Prostate gland (tissue), 2 donors: ENCODE measurements around the gene RNF126. TPM values are rescaled to one million over a fixed set of nuclear protein-coding genes. Genes with fewer than 3 reads are reported as not detected.

Source experiments
- DNase-seq: peaks from one replicate; pipeline ENCODE4 v3.0.0-alpha.2; 2019; ENCODE audit warnings: low spot score
- H3K27ac ChIP-seq, 2 donors: fragments of 200-600 bp; sonication (generic); 2 replicates each; pipeline ENCODE4 v1.5.1; 2017 to 2019
- H3K27me3 ChIP-seq: fragments of 200-600 bp; sonication (generic); replicated peaks from 2 replicates; pipeline ENCODE4 v1.5.1; 2019; ENCODE audit not compliant: insufficient read depth
- H3K36me3 ChIP-seq, 2 donors: fragments of 200-600 bp; sonication (generic); 1 replicate in 1 of 2; 2 replicates in 1 of 2; pipeline versions ENCODE4 v1.5.1 to v1.8.1; 2017 to 2019
- H3K4me1 ChIP-seq: fragments of 200-600 bp; sonication (generic); replicated peaks from 2 replicates; pipeline ENCODE4 v1.5.1; 2019
- H3K4me3 ChIP-seq, 2 donors: fragments of 200-600 bp; sonication (generic); 2 replicates each; pipeline ENCODE4 v1.5.1; 2017 to 2019
- H3K9me3 ChIP-seq: fragments of 200-600 bp; sonication (generic); 2 replicates; pipeline ENCODE4 v1.5.1; 2017
- POLR2A ChIP-seq: fragments of 450-650 bp; IDR thresholded peaks from one replicate; pipeline ENCODE4 v1.6.1; 2016; ENCODE audit warnings: antibody characterized with exemption, mild to moderate bottlenecking
- POLR2AphosphoS5 ChIP-seq: sonication (generic); formaldehyde crosslinking; IDR thresholded peaks from one replicate; pipeline ENCODE4 v1.6.1; 2017; ENCODE audit warnings: antibody characterized with exemption
- WGBS: methylation state at CpG from one replicate; pipeline ENCODE4 v1.1.5; 2018; 5-methylcytosine and 5-hydroxymethylcytosine counted together
- intact Hi-C: fragments of 100-400 bp; cut with DNase I; formaldehyde crosslinking; loops from one replicate; pipeline ENCODE4 v1.14.2; 2022
- total RNA-seq, 2 donors: library from RNA; depleted of rRNA; stranded (reverse); fragments of >200 nt; gene quantifications; one replicate each; pipeline ENCODE4 v1.1.0, GENCODE V29; 2016
- TF ChIP-seq, protein P1 (sequence below), 4 experiments: fragments of 200-600 bp in 2 of 4; fragments of 450-650 bp in 2 of 4; sonication (generic) in 2 of 4; IDR thresholded peaks; 1 replicate in 3 of 4; 2 replicates in 1 of 4; pipeline ENCODE4 v1.5.1; 2016 to 2019; ENCODE audit warnings: antibody characterized with exemption in 4 of 4, mild to moderate bottlenecking in 2 of 4, moderate library complexity in 2 of 4

The RNF126 gene
- total RNA-seq, 2 donors from 2014 or later, result 70.7 to 109 TPM

GRCh38 chr19:612941-613340 lies 50.1 kb downstream of the RNF126 start:
- Histone ChIP-seq H3K4me3 (no peak overlapping the region), H3K36me3 (no peaks in the 10 kb centered on the region), H3K27ac (no peak overlapping the region), H3K4me1 (no peaks in the 10 kb centered on the region), H3K27me3 (no peaks in the 10 kb centered on the region), H3K9me3 (no peaks in the 10 kb centered on the region)
- WGBS, result 90% methylated on average over 32 of the region's 33 CpGs
- intact Hi-C loops, result no loop called here
- no peak for DNase-seq
- TF ChIP-seq POLR2A, result no peak
- no peak for TF ChIP-seq POLR2AphosphoS5
- TF ChIP-seq, protein P1, sequence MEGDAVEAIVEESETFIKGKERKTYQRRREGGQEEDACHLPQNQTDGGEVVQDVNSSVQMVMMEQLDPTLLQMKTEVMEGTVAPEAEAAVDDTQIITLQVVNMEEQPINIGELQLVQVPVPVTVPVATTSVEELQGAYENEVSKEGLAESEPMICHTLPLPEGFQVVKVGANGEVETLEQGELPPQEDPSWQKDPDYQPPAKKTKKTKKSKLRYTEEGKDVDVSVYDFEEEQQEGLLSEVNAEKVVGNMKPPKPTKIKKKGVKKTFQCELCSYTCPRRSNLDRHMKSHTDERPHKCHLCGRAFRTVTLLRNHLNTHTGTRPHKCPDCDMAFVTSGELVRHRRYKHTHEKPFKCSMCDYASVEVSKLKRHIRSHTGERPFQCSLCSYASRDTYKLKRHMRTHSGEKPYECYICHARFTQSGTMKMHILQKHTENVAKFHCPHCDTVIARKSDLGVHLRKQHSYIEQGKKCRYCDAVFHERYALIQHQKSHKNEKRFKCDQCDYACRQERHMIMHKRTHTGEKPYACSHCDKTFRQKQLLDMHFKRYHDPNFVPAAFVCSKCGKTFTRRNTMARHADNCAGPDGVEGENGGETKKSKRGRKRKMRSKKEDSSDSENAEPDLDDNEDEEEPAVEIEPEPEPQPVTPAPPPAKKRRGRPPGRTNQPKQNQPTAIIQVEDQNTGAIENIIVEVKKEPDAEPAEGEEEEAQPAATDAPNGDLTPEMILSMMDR (IDR thresholded peaks at IDR 0.05), result no peak

DNA sequence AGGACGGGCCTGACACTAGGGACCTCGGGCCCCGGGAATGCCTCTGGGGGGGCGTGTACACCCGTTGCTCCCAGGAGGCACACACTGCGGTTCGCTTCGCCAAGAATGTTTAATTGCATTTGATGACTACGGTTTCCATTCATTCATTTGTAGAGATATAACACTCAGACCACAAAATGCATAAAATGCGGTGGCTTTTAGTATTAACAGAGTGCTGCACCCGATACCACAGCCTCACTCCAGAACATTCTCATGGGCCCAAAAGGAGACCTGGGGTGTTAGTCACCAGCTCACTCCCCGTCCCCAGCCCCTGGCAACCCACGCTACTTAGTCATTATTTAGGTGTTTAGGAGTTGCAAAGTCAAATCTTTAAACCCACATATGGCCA lies 51.5 kb downstream of the RNF126 start:
- TF ChIP-seq, protein P1 (IDR thresholded peaks at IDR 0.05), result no peak
- TF ChIP-seq POLR2A, result no peak
- no peak for TF ChIP-seq POLR2AphosphoS5
- Histone ChIP-seq H3K4me3 (no peak overlapping the region), H3K9me3 (no peaks in the 10 kb centered on the region), H3K4me1 (no peaks in the 10 kb centered on the region), H3K36me3 (no peaks in the 10 kb centered on the region), H3K27ac (no peak overlapping the region), H3K27me3 (no peaks in the 10 kb centered on the region)
- 53% methylated on average over 13 of the region's 13 CpGs for WGBS
- no peak for DNase-seq
- intact Hi-C loops, result no loop called here

DNA sequence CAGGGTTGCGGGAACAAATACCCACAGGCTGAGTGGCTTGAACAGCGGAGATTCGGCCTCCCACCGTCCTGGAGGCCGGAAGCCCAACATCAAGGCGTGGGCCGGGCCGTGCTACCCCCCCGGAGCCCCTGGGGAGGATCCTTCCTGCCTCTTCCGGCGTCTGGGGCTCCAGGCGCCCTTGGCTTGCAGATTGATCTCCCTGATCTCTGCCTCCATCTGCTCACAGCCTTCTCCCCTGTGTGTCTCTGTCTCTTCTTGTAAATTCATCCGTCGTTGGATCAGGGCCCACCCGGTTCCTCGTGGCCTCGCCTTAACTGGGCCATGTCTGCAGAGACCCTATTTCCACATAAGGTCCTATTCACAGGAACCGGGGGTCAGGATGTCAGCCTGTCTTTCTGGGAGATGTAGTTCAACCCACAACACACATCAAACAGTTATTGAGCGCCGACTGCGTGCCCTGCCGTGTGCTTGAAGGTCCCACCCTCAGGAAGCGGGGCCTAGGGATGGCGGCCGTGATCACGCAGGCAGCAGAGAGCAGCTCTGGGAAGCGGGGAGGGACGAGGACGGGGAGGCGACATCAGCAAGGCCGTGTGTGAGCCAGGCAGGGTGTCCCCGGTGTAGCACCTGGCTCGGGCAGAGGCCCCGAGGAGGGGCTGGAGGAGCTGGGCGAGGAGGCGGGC lies 52.1 kb downstream of the RNF126 start:
- DNase-seq, result no peak
- no peaks in the 10 kb centered on the region for H3K4me1 ChIP-seq
- 31% methylated on average over 30 of the region's 36 CpGs for WGBS

DNA sequence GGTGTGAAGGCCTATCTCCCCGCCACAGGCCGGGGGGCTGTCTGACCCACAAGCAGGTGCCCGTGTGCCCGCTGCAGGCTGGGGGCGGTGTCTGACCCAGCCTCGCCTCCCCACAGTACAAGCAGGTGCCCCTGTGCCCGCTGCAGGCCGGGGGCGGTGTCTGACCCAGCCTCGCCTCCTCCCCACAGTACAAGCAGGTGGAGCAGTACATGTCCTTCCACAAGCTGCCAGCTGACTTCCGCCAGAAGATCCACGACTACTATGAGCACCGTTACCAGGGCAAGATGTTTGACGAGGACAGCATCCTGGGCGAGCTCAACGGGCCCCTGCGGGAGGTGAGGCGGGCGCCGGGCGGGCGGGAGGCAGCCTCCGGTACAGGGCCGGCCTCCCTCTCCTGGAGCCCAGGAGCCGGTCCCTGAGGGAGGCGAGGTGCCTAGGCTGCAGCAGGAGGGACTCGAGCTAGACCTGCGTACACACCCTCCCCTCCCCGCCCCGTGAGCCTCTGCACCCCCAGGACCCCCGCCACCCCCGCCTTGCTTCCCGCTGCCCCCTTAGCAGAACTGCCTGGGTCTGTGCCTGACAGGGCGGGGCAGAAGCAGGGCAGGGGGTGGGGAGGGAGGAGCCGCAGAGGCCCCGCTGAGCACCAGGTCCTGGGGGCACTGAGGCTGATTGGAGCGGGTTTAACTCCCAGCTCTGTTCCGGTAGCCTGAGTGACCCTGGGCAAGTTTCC lies 52.8 kb downstream of the RNF126 start:
- DNase-seq, result no peak
- 42% methylated on average over 35 of the region's 38 CpGs for WGBS

More for the DNA sequence above, 52.1 kb downstream of the RNF126 start:
- H3K9me3 ChIP-seq, result no peaks in the 10 kb centered on the region
- H3K27ac ChIP-seq, result no peak overlapping the region
- H3K27me3 ChIP-seq, result no peaks in the 10 kb centered on the region
- intact Hi-C loops, result no loop called here
- TF ChIP-seq POLR2A (no peak), POLR2AphosphoS5 (no peak)
- TF ChIP-seq, protein P1 (IDR thresholded peaks at IDR 0.05), result no peak
- H3K4me3 ChIP-seq, result no peak overlapping the region
- no peaks in the 10 kb centered on the region for H3K36me3 ChIP-seq

More for the DNA sequence above, 52.8 kb downstream of the RNF126 start:
- no peaks in the 10 kb centered on the region for H3K27me3 ChIP-seq
- H3K36me3 ChIP-seq, result no peaks in the 10 kb centered on the region
- H3K4me1 ChIP-seq, result no peaks in the 10 kb centered on the region
- no peak overlapping the region for H3K27ac ChIP-seq
- no peak overlapping the region for H3K4me3 ChIP-seq
- TF ChIP-seq, protein P1 (IDR thresholded peaks at IDR 0.05), result no peak
- TF ChIP-seq POLR2A (no peak), POLR2AphosphoS5 (no peak)
- intact Hi-C loops, result no loop called here
- no peaks in the 10 kb centered on the region for H3K9me3 ChIP-seq
